Progenitor cell of endocrine pancreas (in vitro differentiated cells): Measurements from ENCODE around the gene CR1. TPM values are rescaled to one million over a fixed set of nuclear protein-coding genes. Genes with fewer than 3 reads are reported as not detected.

ENCODE experiments used
- DNase-seq: peaks from one replicate; pipeline ENCODE4 v3.0.0; 2021; ENCODE audit warnings: low spot score; ENCODE audit not compliant: unreplicated experiment
- H3K27ac Mint-ChIP-seq: 2 replicates; pipeline ENCODE4 v1.8.0; 2021; ENCODE audit warnings: mild to moderate bottlenecking, moderate library complexity, mixed read lengths
- H3K27me3 Mint-ChIP-seq: 2 replicates; pipeline ENCODE4 v1.8.0; 2021; ENCODE audit warnings: mixed read lengths
- H3K36me3 Mint-ChIP-seq: 2 replicates; pipeline ENCODE4 v1.8.0; 2022; ENCODE audit warnings: mixed read lengths; ENCODE audit not compliant: insufficient read depth
- H3K4me1 Mint-ChIP-seq: 2 replicates; pipeline ENCODE4 v1.8.0; 2021; ENCODE audit warnings: low read depth, mixed read lengths
- H3K4me3 Mint-ChIP-seq: 2 replicates; pipeline ENCODE4 v1.8.0; 2021; ENCODE audit warnings: low read depth, mild to moderate bottlenecking, moderate library complexity, mixed read lengths
- H3K9me3 Mint-ChIP-seq: 2 replicates; pipeline ENCODE4 v1.8.0; 2021; ENCODE audit warnings: low read depth, mixed read lengths
- CTCF ChIP-seq: fragments of 200-600 bp; sonication (generic); IDR thresholded peaks from one replicate; pipeline ENCODE4 v1.5.0; 2021; ENCODE audit warnings: antibody characterized with exemption, mild to moderate bottlenecking; ENCODE audit not compliant: unreplicated experiment
- long read RNA-seq: library from polyadenylated mRNA; unstranded; transcript quantifications from one replicate; pipeline ENCODE4 v2.0.0, GENCODE V29; 2020
- total RNA-seq: library from RNA; stranded (reverse); gene quantifications from 2 replicates; pipeline ENCODE4 v1.2.1, GENCODE V29; 2021

The CR1 gene
- total RNA-seq, result 0.11 and 0.41 TPM in 2 replicates
- long read RNA-seq, partial matches to known transcripts, result 0 of 1 reads
- long read RNA-seq, other reads (novel, unspliced or antisense), result 1 of 1 reads

GRCh38 chr1:207495801-207496792 is at the start of gene CR1:
TSS of gene CR1 (plus strand) at chr1:207496157. CDS start at chr1:207496268, 111 bp downstream.
- DNase-seq, result peak; percentile 26
- H3K36me3 Mint-ChIP-seq, result no peaks in the 10 kb centered on the region
- no peaks in the 10 kb centered on the region for H3K9me3 Mint-ChIP-seq
- H3K4me3 Mint-ChIP-seq, result peak within 1 kb of the TSS; percentile 75
- no peak for TF ChIP-seq CTCF
- peaks cover 5% of the 10 kb centered on the region for H3K4me1 Mint-ChIP-seq
- peaks cover 47% of the 10 kb centered on the region for H3K27me3 Mint-ChIP-seq
- peak within 1 kb of the TSS; percentile 4 for H3K27ac Mint-ChIP-seq

GRCh38 chr1:207453710-207454045 is 42.3 kb upstream of the CR1 start:
- peak overlapping the region; percentile 64 for H3K4me3 Mint-ChIP-seq
- DNase-seq, result no peak
- no peaks in the 10 kb centered on the region for H3K9me3 Mint-ChIP-seq
- no peaks in the 10 kb centered on the region for H3K36me3 Mint-ChIP-seq
- no peak overlapping the region for H3K27ac Mint-ChIP-seq
- peaks cover 40% of the 10 kb centered on the region for H3K27me3 Mint-ChIP-seq
- no peaks in the 10 kb centered on the region for H3K4me1 Mint-ChIP-seq
- TF ChIP-seq CTCF, result no peak

GRCh38 chr1:207454046-207454964 is 41.7 kb upstream of the CR1 start, which contains the start of gene CR2:
TSS of gene CR2 (plus strand) at chr1:207454328. CDS start at chr1:207454419, 91 bp downstream.
- DNase-seq, result peak; percentile 66
- Mint-ChIP-seq H3K27ac (no peak within 1 kb of the TSS), H3K9me3 (no peaks in the 10 kb centered on the region), H3K4me1 (no peaks in the 10 kb centered on the region), H3K36me3 (no peaks in the 10 kb centered on the region), H3K27me3 (peaks cover 40% of the 10 kb centered on the region), H3K4me3 (peak within 1 kb of the TSS; percentile 64)
- peak; percentile 58 for TF ChIP-seq CTCF

- H3K4me3 Mint-ChIP-seq, result peak overlapping the region; percentile 12
- no peaks in the 10 kb centered on the region for H3K4me1 Mint-ChIP-seq
- DNase-seq, result no peak
- peaks cover 37% of the 10 kb centered on the region for H3K27me3 Mint-ChIP-seq
- H3K27ac Mint-ChIP-seq, result no peak overlapping the region
- H3K36me3 Mint-ChIP-seq, result no peaks in the 10 kb centered on the region
- H3K9me3 Mint-ChIP-seq, result no peaks in the 10 kb centered on the region
- no peak for TF ChIP-seq CTCF
Observed at GRCh38 chr1:207455183-207455754, 40.7 kb upstream of the CR1 start.
